Fibroblast of pulmonary artery (primary cell): ENCODE data around the gene COL5A1.

Experiments
- DNase-seq: peaks from one replicate; pipeline ENCODE4 v3.0.0-alpha.2; 2010; ENCODE audit warnings: low read depth
- H3K4me3 ChIP-seq: replicated peaks from 2 replicates; pipeline ENCODE4 v1.5.1; 2011; ENCODE audit warnings: low read depth, mild to moderate bottlenecking, control low read depth, low read length, moderate library complexity
- TF ChIP-seq, protein P1 (sequence below): IDR thresholded peaks from 2 replicates; pipeline ENCODE4 v1.5.1; 2011; ENCODE audit warnings: mild to moderate bottlenecking, control low read depth, low read length, inconsistent platforms; ENCODE audit errors: missing control alignments

COL5A1 gene

DNA sequence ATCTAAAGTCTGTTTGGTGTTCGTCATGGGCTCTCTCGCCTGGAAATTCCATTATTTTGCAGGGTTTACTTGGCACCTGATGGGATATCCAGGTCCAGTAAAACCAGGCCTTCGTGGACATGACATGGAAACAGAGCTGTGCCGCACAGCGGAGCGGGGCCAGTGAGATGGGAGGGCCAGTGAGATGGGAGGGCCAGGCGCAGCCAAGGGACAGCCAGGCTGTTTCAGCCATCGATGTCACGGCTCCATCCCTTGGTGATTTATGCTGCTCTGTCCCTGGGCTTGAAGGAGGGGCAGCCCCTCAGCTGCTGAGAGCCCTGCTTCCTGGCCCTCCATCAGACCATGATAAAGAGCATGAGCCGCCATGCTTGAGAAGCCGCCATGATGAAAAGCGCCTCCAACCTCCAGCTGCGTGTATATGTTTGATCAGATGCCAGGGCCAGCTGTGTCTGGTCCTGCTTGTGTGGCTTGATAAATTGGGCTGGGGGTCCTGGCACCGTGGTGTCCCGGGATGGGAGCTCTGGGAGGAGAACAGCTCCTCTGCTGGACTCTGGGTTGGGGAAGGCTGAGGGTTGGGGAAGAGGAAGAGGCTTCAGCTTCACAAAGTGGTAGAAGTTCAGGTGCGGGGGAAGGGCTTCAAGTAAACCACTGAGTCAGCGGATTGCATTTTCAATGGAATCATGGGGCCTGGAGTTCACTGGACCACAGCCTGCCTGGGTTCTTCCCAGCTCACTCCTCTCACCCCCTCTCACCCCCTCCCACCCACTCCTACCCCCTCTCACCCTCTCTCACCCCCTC is 6.1 kb upstream of the COL5A1 start:
- TF ChIP-seq, protein P1, sequence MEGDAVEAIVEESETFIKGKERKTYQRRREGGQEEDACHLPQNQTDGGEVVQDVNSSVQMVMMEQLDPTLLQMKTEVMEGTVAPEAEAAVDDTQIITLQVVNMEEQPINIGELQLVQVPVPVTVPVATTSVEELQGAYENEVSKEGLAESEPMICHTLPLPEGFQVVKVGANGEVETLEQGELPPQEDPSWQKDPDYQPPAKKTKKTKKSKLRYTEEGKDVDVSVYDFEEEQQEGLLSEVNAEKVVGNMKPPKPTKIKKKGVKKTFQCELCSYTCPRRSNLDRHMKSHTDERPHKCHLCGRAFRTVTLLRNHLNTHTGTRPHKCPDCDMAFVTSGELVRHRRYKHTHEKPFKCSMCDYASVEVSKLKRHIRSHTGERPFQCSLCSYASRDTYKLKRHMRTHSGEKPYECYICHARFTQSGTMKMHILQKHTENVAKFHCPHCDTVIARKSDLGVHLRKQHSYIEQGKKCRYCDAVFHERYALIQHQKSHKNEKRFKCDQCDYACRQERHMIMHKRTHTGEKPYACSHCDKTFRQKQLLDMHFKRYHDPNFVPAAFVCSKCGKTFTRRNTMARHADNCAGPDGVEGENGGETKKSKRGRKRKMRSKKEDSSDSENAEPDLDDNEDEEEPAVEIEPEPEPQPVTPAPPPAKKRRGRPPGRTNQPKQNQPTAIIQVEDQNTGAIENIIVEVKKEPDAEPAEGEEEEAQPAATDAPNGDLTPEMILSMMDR: no peak

DNA sequence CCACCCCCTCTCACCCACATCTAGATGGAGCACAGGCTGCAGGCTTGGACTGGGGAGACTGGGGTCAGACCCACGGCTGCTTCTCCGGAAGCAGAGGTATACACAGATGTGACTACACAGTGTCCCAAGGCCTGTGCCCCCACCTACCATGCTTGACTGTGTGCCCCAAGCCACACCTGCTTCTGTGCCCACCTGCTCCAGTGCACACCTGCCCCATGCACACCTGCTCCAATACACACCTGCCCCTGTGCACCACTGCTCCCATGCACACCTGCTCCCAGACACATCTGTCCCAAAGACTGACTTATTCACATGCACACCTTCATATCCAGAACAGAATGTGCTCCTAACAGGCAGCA is 5.5 kb upstream of the COL5A1 start:
- no peak overlapping the region for H3K4me3 ChIP-seq
- TF ChIP-seq, protein P1: no peak
- DNase-seq: no peak

More for the DNA sequence above, 6.1 kb upstream of the COL5A1 start:
- H3K4me3 ChIP-seq: no peak overlapping the region
- no peak for DNase-seq

DNA sequence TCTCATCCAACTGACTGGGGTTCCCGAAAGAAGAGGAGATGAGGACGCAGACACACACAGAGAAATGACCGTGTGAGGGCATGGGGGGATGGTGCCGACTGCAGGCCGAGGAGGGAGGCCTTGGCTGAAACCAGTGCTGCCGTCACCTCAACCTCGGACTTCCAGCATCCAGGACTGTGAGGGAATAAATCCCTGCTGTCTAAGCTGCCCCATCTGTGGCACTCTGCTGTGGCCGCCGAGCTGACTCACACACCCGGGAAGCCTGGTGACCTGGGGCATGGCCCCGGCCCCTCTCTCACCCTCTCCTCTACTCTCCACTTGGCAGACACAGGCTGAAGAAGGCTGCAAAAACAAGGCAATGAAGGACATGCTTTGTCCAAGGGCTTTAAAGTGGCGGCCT is 4.4 kb upstream of the COL5A1 start:
- DNase-seq: no peak
- no peak overlapping the region for H3K4me3 ChIP-seq
- TF ChIP-seq, protein P1: no peak

DNA sequence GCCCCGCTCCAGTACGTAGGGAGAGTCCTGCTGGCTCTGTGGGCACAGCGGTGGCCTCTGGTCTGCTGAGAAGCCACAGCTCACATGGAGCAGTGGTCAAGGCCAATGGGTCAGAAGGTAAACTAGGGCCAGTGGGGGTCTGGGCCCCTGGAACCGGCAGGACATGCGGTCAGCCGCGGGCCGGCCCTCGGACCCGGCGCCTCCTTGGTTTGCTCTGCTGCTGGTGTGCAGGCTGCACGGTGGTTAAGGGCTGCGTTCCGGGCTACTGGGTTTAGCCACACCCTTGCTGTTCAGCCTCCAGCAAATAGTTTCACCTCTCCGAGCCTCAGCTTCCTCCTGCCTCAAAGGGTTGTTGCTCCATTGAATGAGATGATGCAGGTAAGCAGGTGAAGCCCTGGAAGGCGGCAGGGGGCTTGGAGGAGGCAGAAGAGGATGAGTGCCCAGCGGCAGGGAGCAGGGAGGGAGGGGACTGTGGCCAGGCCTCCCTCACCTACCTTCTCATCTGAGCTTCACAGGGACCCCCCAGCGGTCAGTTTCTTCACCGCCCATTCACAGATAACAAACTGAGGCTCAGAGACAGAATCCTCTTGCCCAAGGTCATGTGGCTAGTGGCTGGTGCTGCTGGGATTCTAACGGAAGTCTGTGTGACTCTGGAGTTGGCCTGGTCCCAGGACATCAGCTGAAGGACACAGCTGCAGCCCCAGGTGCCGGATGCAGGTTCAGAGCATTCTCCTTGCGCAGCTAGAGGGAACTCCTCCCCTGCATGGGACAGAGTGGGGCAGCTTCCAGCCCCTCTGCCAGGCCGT is 3.7 kb upstream of the COL5A1 start:
- no peak overlapping the region for H3K4me3 ChIP-seq
- peak; percentile 18 for DNase-seq
- TF ChIP-seq, protein P1: no peak

DNA sequence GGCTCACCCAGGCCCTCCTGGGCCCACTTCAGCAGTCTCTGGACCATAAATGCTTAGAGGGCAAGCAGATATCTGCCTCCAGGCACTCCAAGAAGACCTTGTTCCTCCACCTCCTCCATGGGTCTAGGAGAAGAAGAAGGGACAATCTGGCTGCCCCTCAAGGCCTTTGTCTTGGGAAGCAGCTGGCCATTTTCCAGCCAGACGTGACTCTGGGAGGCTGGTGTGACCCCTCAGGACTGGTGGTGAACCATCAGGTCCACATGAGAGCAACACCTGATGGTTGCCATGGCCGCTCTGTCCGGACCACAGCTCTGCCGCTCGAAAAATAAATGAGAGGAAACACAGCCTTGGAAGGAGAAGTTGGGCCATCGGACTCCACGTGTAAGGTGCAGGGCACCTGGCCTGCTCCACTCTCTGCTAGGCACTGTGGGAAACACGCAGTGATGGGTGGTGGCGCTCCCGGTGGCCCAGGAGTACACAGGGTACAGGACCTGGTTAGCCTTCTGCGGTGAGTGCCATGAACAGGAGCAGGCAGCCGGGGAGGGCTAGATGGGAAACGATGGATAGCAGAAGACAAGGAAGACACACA is 3.0 kb upstream of the COL5A1 start:
- no peak overlapping the region for H3K4me3 ChIP-seq
- DNase-seq: no peak
- TF ChIP-seq, protein P1: no peak

DNA sequence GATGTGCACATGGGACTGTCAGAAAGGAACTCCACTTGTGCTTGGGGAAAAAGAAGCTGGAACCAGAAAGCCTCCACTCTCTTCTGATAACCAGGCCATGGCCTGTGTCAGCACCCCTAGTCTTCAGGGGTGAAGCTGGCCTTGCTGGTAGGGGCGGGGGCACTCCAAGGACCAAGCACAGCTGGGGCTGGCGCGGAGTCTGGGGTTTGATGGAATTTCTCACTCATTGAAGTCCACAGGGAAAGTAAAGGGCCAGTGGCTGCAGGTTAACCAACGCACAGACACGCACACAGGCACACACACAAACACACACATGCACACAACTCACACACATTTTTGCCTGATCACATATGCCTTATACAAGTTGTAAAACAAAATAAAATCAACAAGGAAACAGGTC is 1.6 kb upstream of the COL5A1 start:
- TF ChIP-seq, protein P1: no peak

More for the DNA sequence above, 1.6 kb upstream of the COL5A1 start:
- no peak for DNase-seq
- H3K4me3 ChIP-seq: no peak overlapping the region
